HepG2 (cell line): ENCODE measurements around the gene SPDYE4. TPM values are rescaled to one million over a fixed set of nuclear protein-coding genes. Genes with fewer than 3 reads are reported as not detected.

Experiments used
- ATAC-seq: fragments of 200-7000 bp; cut with Tn5 transposase; 3 replicates; pipeline ENCODE4 v1.9.1; 2020; ENCODE audit warnings: mild to moderate bottlenecking, moderate library complexity
- BruUV-seq: library from RNA; stranded (reverse); fragments of 400-500 nt; replicated peaks from 2 replicates; lab custom pipeline; 2021; lab: Mats Ljungman, UMichigan
- CTCF ChIA-PET: fragments of 300-600 bp; formaldehyde crosslinking; extraction: SDS; loops from one replicate; lab custom pipeline; 2021; ENCODE audit warnings: low total read pairs, inconsistent platforms, low intra/inter-chr PET ratio; lab: Yijun Ruan, JAX
- POLR2A ChIA-PET: fragments of 350-600 bp; sonication (Branson Sonifier 250); formaldehyde crosslinking; loops from one replicate; lab custom pipeline; 2020; ENCODE audit warnings: antibody characterized with exemption, inconsistent platforms; lab: Yijun Ruan, JAX
- DNase-seq: peaks from one replicate; pipeline ENCODE4 v3.0.0-alpha.2; 2015; ENCODE audit warnings: low spot score
- FAIRE-seq: peaks from 3 replicates; lab custom pipeline; 2011; peaks lifted over from hg19 to GRCh38; lab: Jason Lieb, UNC
- H2AFZ ChIP-seq: one replicate; pipeline ENCODE4 v1.6.1; 2011; ENCODE audit warnings: low read length, inconsistent platforms
- H3K27ac ChIP-seq: fragments of 300-600 bp; 3 replicates; pipeline ENCODE4 v1.8.0; 2011; ENCODE audit warnings: mixed run types, mild to moderate bottlenecking, mixed read lengths, low read length, inconsistent platforms; ENCODE audit not compliant: insufficient read depth; ENCODE audit errors: extremely low read length
- H3K27me3 ChIP-seq, 2 experiments: fragments of 200-600 bp in 1 of 2; 2 replicates in 1 of 2; 3 replicates in 1 of 2; pipeline versions ENCODE4 v1.6.0 to v1.8.0; 2011; ENCODE audit warnings: low read length in 2 of 2, mild to moderate bottlenecking in 2 of 2, moderate library complexity in 2 of 2, inconsistent platforms in 1 of 2; ENCODE audit not compliant: insufficient read depth in 2 of 2, control insufficient read depth in 1 of 2
- H3K36me3 ChIP-seq, 2 experiments: fragments of 200-600 bp in 1 of 2; replicated peaks in 1 of 2; 2 replicates in 1 of 2; 3 replicates in 1 of 2; pipeline versions ENCODE4 v1.5.1 to v1.8.0; 2011; ENCODE audit warnings: low read length in 2 of 2, inconsistent platforms in 1 of 2; ENCODE audit not compliant: insufficient read depth in 2 of 2, control insufficient read depth in 1 of 2
- H3K4me1 ChIP-seq: 2 replicates; pipeline ENCODE4 v1.5.1; 2012; ENCODE audit warnings: low read length, inconsistent platforms; ENCODE audit not compliant: insufficient read depth
- H3K4me2 ChIP-seq: 2 replicates; pipeline ENCODE4 v1.6.0; 2011; ENCODE audit warnings: low read depth, low read length, inconsistent platforms
- H3K4me3 ChIP-seq, 3 experiments: fragments of 200-600 bp in 1 of 3; sonication (generic), shearing (Covaris generic) in 1 of 3; replicated peaks in 1 of 3; 2 replicates each; pipeline ENCODE4 v1.5.1; 2011 to 2016; ENCODE audit warnings: low read length in 3 of 3, inconsistent platforms in 2 of 3, low read depth in 2 of 3, mild to moderate bottlenecking in 2 of 3, control low read depth in 1 of 3, mixed read lengths in 1 of 3; ENCODE audit not compliant: insufficient read depth in 1 of 3
- H3K79me2 ChIP-seq: one replicate; pipeline ENCODE4 v1.6.1; 2011; ENCODE audit warnings: low read length, inconsistent platforms; ENCODE audit not compliant: insufficient read depth
- H3K9ac ChIP-seq: 2 replicates; pipeline ENCODE4 v1.6.0; 2011; ENCODE audit warnings: mild to moderate bottlenecking, low read depth, low read length, inconsistent platforms; ENCODE audit not compliant: insufficient read depth
- H3K9me3 ChIP-seq: 2 replicates; pipeline ENCODE4 v1.5.1; 2012; ENCODE audit warnings: mild to moderate bottlenecking, low read length
- H4K20me1 ChIP-seq: 2 replicates; pipeline ENCODE4 v1.6.0; 2011; ENCODE audit warnings: inconsistent platforms, mild to moderate bottlenecking, low read length, moderate library complexity; ENCODE audit not compliant: insufficient read depth
- MEF2D ChIP-seq: sonication (generic); formaldehyde crosslinking; IDR thresholded peaks from 2 replicates; pipeline ENCODE4 v1.5.1; 2020; ENCODE audit warnings: mild to moderate bottlenecking, missing genetic modification reagents
- SNRNP70 ChIP-seq: fragments of 200-400 bp; formaldehyde crosslinking; IDR thresholded peaks from 2 replicates; pipeline ENCODE4 v1.6.1; 2017; ENCODE audit warnings: mild to moderate bottlenecking, low read depth, low read length, moderate library complexity
- STAG1 ChIP-seq: sonication (generic); formaldehyde crosslinking; IDR thresholded peaks from 2 replicates; pipeline ENCODE4 v1.4.0; 2020; ENCODE audit warnings: missing genetic modification reagents
- ZNF263 ChIP-seq: sonication (generic); formaldehyde crosslinking; IDR thresholded peaks from 2 replicates; pipeline ENCODE4 v1.4.0; 2020; ENCODE audit warnings: missing genetic modification reagents
- ZNF3 ChIP-seq: IDR thresholded peaks from 2 replicates; pipeline ENCODE4 v1.7.0; 2017; ENCODE audit warnings: inconsistent platforms
- ZNF75D ChIP-seq: sonication (generic); formaldehyde crosslinking; IDR thresholded peaks from 2 replicates; pipeline ENCODE4 v1.8.1; 2023; ENCODE audit warnings: missing genetic modification reagents, mild to moderate bottlenecking, borderline replicate concordance
- ZNF841 ChIP-seq: sonication (generic); formaldehyde crosslinking; IDR thresholded peaks from 2 replicates; pipeline ENCODE4 v1.8.1; 2023; ENCODE audit warnings: missing genetic modification reagents, borderline replicate concordance
- ZNF891 ChIP-seq: sonication (generic); formaldehyde crosslinking; IDR thresholded peaks from 2 replicates; pipeline ENCODE4 v1.5.0; 2020; ENCODE audit warnings: mild to moderate bottlenecking, missing genetic modification reagents
- ZSCAN12 ChIP-seq: sonication (generic); formaldehyde crosslinking; IDR thresholded peaks from 2 replicates; pipeline ENCODE4 v1.9.0; 2021; ENCODE audit warnings: mild to moderate bottlenecking, missing genetic modification reagents
- WGBS: methylation state at CpG from one replicate; pipeline ENCODE4 v1.1.6; 2017; ENCODE audit warnings: low lambda C conversion rate; 5-methylcytosine and 5-hydroxymethylcytosine counted together
- in situ Hi-C: cut with HindIII; loops from 2 replicates; pipeline ENCODE4 v1.10.0; 2017; ENCODE audit warnings: low pct_unique_long_range_greater_than_20kb; ENCODE audit not compliant: extremely low pct_ligation_motif_present
- intact Hi-C: fragments of 100-400 bp; cut with micrococcal nuclease; formaldehyde crosslinking; loops from one replicate; pipeline ENCODE4 v1.10.0; 2022; ENCODE audit not compliant: unreplicated experiment
- polyA plus RNA-seq, 8 experiments: library from polyadenylated mRNA; depleted of rRNA in 3 of 8; stranded (reverse) in 7 of 8; unstranded in 1 of 8; fragments of >200 nt; fragmentation: Illumina TruSeq in 4 of 8; extraction: Trizol in 4 of 8; gene quantifications; 2 replicates each; pipeline versions ENCODE4 v1.2.1 to v1.2.3, GENCODE V29; 2011 to 2016; ENCODE audit warnings: low read depth in 4 of 8, missing spikeins in 1 of 8, mixed read lengths in 1 of 8; ENCODE audit not compliant: insufficient read depth in 1 of 8
- total RNA-seq, 5 experiments: library from RNA; depleted of rRNA; stranded (reverse); fragments of >200 nt; fragmentation: Illumina TruSeq; extraction: Trizol; gene quantifications; 2 replicates each; pipeline ENCODE4 v1.2.3, GENCODE V29; 2016; ENCODE audit warnings: low read depth in 1 of 5
- TF ChIP-seq, protein P1 (sequence below): sonication (generic); formaldehyde crosslinking; IDR thresholded peaks from 2 replicates; pipeline ENCODE4 v1.5.1; 2020; ENCODE audit warnings: missing genetic modification reagents, mild to moderate bottlenecking, borderline replicate concordance
- TF ChIP-seq, protein P2 (sequence below): sonication (generic); formaldehyde crosslinking; IDR thresholded peaks from 2 replicates; pipeline ENCODE4 v1.4.0; 2020; ENCODE audit warnings: mild to moderate bottlenecking, missing genetic modification reagents
- TF ChIP-seq, protein P3 (sequence below): sonication (generic); formaldehyde crosslinking; IDR thresholded peaks from 2 replicates; pipeline ENCODE4 v1.5.1; 2020; ENCODE audit warnings: missing genetic modification reagents, mild to moderate bottlenecking, borderline replicate concordance

SPDYE4 gene
- total and polyA plus RNA-seq, 2 of the 13 experiments (the other 11 are each of a cell fraction or from before 2014, with no cell fraction given), result not detected

DNA sequence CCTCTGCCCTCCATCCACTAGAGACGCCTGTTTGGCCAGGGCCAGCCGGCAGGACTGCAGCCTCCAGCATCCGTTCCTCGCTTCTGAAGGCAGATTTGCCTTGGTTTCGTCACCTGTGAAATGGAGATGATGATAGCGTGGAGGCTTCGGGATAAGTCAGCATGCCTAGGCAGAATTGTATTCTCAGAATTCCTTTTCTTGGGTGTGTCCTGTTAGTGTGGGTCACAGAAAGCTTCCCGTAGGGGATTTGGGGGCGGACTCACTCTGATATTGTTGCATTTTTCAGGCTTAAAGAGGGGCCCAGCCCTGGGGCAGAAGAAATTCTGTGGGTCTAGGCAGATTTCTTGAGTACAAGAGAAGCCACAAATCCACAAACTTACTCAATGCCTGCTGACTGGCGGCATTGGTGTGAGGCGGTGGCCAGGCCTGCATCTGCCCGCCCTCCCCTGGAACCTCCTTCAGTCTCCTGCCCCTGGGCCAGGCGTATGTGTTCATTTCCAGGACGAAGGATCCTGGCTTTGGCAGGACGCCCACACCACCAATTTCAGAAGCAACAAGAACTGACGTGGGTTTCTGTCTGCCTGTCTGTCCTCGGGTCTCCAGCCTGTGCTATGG is 31.3 kb downstream of the SPDYE4 start:
- Histone ChIP-seq H3K27ac (no peak overlapping the region), H3K9ac (no peak overlapping the region), H2AFZ (no peak overlapping the region), H3K9me3 (no peaks in the 10 kb centered on the region), H3K27me3 (peaks cover 0 to 2% of the 10 kb centered on the region in 2 experiments; a peak in 3 of 5 replicates), H3K4me3 (no peak overlapping the region), H3K4me1 (peaks cover 11% of the 10 kb centered on the region), H3K36me3 (no peaks in the 10 kb centered on the region), H4K20me1 (no peaks in the 10 kb centered on the region), H3K4me2 (no peak overlapping the region), H3K79me2 (no peaks in the 10 kb centered on the region)
- no TSS peak for BruUV-seq
- no peak for ATAC-seq
- in situ Hi-C loops (no loop called here), intact Hi-C loops (no loop called here)
- TF ChIP-seq ZSCAN12 (CRISPR knock-in tag) (no peak), ZNF75D (CRISPR knock-in tag) (no peak), ZNF263 (CRISPR knock-in tag) (no peak), ZNF891 (CRISPR knock-in tag) (no peak), ZNF841 (no peak)
- 28% methylated on average over 10 of the region's 17 CpGs for WGBS
- ChIA-PET CTCF (no interaction called here), POLR2A (no interaction called here)
- FAIRE-seq, result no peak
- DNase-seq, result no peak

DNA sequence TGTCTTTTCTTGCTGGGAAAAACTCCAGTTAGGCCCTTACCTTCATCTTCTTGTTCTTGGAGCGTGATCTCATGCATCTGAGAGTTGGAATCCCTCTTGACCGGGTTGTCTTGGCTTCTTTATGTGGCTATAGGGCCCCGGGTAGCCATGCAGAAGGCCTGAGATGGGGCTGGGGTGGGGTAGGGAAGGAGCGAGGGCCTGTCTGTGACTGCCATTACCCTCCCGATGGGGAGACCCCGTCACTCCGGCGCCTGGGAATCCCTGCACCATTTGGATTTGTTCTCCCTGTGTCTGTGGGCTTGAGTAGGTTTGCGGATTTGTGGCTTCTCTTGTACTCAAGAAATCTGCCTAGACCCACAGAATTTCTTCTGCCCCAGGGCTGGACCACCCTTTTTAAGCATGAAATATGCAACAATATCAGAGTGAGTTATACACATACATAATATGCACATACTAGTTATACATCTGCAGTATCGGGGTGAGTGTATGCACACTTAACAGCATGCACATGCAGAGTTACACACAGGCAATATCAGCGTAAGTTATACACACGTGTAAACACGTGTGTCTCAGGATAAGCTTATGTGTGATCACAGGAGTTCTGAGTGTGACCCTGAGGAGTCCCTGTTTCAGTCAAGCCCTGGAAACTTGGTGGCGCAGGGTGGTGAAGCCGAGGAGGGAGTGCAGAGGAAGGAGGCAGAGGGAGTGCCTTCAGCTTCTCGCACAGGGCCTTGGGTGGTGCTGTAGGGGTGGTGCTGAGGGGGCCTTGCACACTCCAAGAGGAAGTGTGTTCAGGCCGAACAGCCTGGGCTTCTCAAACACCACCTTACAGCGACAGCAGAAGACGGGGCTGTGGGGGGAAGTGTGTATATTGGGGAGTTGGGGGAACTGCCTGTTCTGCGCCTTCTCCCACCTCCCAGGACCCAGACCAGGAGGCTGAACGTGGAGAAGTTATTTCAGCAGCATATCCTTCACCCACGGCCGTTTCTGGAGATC is 32.2 kb downstream of the SPDYE4 start:
- BruUV-seq, result no TSS peak
- POLR2A ChIA-PET, result no interaction called here
- no peak for FAIRE-seq
- H2AFZ ChIP-seq, result no peak overlapping the region
- no peaks in the 10 kb centered on the region for H3K36me3 ChIP-seq
- no peak overlapping the region for H3K4me3 ChIP-seq
- no peak for ATAC-seq
- H3K27me3 ChIP-seq, result peaks cover 0 to 2% of the 10 kb centered on the region in 2 experiments; a peak in 3 of 5 replicates
- in situ Hi-C loops (no loop called here), intact Hi-C loops (no loop called here)
- WGBS, result 45% methylated on average over 21 of the region's 23 CpGs
- H3K9ac ChIP-seq, result no peak overlapping the region
- H3K4me1 ChIP-seq, result peaks cover 18% of the 10 kb centered on the region
- no peak for DNase-seq
- no peak overlapping the region for H3K4me2 ChIP-seq
- no peaks in the 10 kb centered on the region for H4K20me1 ChIP-seq
- H3K79me2 ChIP-seq, result no peaks in the 10 kb centered on the region
- no peak overlapping the region for H3K27ac ChIP-seq
- H3K9me3 ChIP-seq, result no peaks in the 10 kb centered on the region
- CTCF ChIA-PET, result no interaction called here
- TF ChIP-seq STAG1 (CRISPR knock-in tag) (no peak), SNRNP70 (no peak), ZNF3 (no peak), MEF2D (CRISPR knock-in tag) (no peak)
- TF ChIP-seq, protein P1, sequence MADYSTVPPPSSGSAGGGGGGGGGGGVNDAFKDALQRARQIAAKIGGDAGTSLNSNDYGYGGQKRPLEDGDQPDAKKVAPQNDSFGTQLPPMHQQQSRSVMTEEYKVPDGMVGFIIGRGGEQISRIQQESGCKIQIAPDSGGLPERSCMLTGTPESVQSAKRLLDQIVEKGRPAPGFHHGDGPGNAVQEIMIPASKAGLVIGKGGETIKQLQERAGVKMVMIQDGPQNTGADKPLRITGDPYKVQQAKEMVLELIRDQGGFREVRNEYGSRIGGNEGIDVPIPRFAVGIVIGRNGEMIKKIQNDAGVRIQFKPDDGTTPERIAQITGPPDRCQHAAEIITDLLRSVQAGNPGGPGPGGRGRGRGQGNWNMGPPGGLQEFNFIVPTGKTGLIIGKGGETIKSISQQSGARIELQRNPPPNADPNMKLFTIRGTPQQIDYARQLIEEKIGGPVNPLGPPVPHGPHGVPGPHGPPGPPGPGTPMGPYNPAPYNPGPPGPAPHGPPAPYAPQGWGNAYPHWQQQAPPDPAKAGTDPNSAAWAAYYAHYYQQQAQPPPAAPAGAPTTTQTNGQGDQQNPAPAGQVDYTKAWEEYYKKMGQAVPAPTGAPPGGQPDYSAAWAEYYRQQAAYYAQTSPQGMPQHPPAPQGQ (CRISPR knock-in tag), result no peak
- TF ChIP-seq, protein P2, sequence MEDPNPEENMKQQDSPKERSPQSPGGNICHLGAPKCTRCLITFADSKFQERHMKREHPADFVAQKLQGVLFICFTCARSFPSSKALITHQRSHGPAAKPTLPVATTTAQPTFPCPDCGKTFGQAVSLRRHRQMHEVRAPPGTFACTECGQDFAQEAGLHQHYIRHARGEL (CRISPR knock-in tag), result no peak
- TF ChIP-seq, protein P3, sequence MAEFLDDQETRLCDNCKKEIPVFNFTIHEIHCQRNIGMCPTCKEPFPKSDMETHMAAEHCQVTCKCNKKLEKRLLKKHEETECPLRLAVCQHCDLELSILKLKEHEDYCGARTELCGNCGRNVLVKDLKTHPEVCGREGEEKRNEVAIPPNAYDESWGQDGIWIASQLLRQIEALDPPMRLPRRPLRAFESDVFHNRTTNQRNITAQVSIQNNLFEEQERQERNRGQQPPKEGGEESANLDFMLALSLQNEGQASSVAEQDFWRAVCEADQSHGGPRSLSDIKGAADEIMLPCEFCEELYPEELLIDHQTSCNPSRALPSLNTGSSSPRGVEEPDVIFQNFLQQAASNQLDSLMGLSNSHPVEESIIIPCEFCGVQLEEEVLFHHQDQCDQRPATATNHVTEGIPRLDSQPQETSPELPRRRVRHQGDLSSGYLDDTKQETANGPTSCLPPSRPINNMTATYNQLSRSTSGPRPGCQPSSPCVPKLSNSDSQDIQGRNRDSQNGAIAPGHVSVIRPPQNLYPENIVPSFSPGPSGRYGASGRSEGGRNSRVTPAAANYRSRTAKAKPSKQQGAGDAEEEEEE, result no peak
